ELF-1 (cell line): ENCODE measurements around the gene AKR1E2.
"Not testable (repeated sequence)": the region's sequence is repeated elsewhere in the genome, so short reads cannot be mapped to it uniquely, and the experiment has no call there.

ENCODE experiments used
- DNase-seq: peaks from one replicate; pipeline ENCODE4 v3.0.0-alpha.2; 2016; ENCODE audit warnings: low read depth, low spot score

The AKR1E2 gene

DNA sequence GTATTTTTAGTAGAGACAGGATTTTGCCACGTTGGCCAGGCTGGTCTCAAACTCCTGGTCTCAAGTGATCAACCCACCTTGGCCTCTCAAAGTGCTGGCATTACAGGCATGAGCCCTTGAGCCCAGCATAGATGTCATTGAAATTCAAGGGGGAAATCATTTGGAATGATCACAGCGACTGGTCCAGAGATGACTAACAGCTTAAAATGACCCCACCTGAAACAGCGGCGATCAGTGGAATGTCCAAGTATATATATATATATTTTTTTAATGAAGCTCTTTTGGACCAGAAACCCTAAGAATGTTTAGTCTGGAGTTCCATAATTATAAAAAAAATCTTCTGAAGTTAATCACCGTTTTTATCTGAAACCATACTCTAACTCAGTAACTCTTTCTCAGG is 12.5 kb upstream of the AKR1E2 start:
- no peak for DNase-seq

- not testable (repeated sequence) for DNase-seq
These were observed 10.3 kb upstream of the AKR1E2 start for GRCh38 chr10:4815646-4816180.

DNA sequence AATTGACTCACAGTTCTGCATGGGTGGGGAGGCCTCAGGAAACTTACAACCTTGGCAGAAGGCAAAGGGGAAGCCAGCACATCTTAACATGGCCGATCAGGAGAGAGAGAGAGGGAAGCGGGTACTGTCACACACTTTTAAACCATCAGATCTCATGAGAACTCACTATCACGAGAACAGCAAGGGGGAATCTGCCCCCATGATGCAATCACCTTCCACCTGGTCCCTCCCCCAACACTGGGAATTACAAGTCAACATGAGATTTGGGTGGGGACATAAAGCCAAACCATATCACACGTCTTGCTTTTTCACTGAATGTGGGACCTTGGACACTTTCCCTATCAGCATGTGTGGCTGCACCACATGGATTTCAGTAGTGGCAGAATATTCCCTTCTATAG is 9.0 kb upstream of the AKR1E2 start:
- DNase-seq = no peak

DNA sequence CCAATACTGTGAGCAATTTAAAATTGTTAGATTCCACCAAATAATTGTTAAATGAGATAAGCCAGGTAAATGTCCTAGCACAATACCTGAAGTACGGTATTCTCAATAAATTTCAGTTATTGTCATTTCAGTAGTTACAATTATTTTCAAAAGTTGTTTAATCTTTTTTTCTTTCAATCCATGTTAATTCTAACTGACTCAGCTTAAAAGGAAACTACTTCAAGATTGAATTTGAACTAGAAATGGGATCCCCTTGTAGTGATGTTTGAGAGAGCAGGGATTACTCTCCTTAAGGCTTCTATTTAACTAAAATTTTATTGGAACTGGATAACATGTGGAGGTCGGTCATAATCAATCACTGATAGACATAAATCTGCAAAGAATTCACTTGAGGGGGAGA is 6.9 kb upstream of the AKR1E2 start:
- DNase-seq = no peak

DNA sequence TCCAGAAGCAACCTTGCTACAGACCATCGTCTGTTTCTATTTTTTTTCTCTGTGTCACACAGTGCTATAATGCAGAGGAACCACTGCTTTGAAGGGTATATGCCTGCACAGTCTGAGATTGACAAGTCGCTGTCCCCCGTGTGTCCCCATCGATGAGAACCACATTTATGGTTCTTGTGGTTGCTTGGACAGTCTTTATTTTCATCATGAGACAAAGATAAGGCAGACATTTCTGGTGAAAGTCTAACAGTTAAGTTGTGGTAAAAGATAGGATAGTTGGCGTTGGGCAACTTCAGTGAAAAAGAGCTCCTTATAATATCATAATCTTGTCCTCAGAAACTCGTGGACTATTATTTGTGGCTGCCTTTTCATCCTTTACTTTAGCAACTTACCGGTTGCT is 6.3 kb upstream of the AKR1E2 start:
- DNase-seq = no peak

GRCh38 chr10:4820804-4821401 is 5.1 kb upstream of the AKR1E2 start:
- DNase-seq = no peak

GRCh38 chr10:4822208-4822607 is 3.8 kb upstream of the AKR1E2 start:
- DNase-seq = no peak

GRCh38 chr10:4824791-4825310 is 1.2 kb upstream of the AKR1E2 start:
- no peak for DNase-seq

DNA sequence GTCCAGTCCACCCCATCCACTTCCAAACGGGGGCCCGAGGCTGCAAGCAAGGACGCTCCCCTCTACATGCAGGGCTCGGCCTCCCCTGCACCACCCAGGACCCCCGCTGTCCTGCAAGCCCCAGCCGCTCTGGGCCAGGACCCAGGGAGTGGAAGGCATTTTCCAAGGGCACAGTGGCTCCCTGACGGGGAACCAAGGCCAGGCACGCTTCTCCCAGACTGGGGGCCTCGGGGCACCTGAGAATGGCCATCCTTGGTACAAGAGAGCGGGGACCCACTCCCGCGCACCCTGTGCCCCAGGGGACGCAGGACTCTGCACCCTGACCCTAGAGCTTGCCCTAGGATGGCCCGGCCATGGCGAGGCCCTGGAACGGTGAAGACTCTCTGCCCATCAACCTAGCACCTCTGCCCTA is 545 bp upstream of the AKR1E2 start:
- DNase-seq = no peak

DNA sequence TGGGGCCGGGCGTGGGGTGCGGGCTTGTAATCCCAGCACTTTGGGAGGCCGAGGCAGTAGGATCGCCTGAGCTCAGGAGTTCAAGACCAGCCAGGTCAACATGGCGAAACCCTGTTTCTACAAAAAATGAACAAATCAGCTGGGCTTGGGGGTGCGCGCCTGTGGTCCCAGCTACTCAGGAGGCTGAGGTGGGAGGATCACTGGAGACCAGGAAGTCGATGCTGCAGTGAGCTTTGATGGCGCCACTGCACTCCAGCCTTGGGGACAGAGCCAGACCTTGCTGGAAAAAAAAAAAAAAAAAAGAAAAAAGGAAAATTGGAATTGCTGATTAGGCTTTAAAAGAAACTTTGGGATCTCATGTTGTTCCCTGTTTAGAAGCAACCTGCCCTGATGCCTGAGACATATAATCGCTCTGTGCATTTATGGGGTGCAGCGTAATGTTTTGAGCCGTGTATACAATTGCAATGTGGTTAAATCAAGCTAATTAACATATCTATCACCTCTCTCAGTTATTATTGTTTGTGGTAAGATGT is 851 bp downstream of the AKR1E2 start:
- no peak for DNase-seq

- DNase-seq = no peak
These were observed 2.0 kb downstream of the AKR1E2 start for GRCh38 chr10:4828005-4828404.

DNA sequence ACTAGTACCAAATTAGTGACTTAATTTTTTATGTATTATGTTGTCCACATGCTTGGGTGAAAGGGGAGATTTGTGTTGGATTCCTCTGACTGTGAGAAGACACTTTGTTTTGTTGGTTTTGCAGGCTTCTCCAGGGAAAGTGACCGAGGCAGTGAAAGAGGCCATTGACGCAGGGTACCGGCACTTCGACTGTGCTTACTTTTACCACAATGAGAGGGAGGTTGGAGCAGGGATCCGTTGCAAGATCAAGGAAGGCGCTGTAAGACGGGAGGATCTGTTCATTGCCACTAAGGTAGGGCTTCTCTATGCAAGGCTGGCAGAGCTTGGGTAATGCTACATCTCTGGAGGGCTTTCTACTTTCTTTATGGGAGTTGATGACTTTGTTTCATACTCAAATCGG is 4.5 kb downstream of the AKR1E2 start:
- DNase-seq = no peak

GRCh38 chr10:4831091-4831490 is 5.1 kb downstream of the AKR1E2 start:
- no peak for DNase-seq

- DNase-seq = no peak
These were observed 7.3 kb downstream of the AKR1E2 start for GRCh38 chr10:4833286-4833685.

- no peak for DNase-seq
These were observed 8.9 kb downstream of the AKR1E2 start for GRCh38 chr10:4834898-4835405.

DNA sequence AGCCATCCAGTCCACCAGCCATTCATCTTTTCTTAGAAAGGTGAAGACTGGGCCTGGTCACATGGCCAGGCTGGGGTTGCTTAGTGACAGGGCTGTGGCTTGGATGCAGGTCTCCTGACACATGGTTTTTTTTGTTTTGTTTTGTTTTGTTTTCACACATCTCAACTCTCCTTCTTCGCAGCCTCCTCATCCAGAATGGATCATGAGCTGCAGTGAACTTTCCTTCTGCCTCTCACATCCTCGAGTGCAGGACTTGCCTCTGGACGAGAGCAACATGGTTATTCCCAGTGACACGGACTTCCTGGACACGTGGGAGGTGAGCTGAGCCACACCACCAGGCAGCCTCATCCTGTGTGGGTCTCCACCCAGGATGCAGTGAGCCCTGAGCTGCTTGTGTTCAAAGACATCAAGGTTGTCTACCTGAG is 9.5 kb downstream of the AKR1E2 start:
- DNase-seq = no peak

DNA sequence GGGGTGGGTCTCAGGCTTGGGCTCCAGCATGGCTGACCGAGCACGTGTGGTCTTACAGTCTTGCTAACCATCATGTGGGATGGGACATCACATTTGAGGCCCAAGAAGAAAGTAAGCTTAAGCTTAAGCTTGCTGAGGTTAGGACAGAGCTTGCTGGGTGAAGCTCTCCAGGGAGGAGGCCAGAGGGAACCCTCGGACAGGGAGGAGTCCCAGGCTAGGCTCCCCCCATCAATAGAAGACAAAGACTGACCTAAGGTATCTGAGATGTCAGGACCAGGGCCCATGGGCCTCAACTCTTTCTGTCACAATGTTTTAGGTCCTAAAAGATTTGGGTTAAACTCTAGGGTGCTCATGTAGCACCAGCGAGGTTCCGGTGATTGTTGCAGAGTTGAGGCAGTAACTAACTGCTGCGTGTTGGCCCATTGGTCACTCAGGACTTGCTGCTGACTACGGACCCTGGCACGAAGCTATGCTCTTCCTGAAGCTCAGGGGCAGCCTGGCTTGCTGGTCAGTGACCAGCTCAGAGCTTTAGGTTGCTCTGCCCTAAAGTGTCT is 10.5 kb downstream of the AKR1E2 start:
- DNase-seq = no peak

DNA sequence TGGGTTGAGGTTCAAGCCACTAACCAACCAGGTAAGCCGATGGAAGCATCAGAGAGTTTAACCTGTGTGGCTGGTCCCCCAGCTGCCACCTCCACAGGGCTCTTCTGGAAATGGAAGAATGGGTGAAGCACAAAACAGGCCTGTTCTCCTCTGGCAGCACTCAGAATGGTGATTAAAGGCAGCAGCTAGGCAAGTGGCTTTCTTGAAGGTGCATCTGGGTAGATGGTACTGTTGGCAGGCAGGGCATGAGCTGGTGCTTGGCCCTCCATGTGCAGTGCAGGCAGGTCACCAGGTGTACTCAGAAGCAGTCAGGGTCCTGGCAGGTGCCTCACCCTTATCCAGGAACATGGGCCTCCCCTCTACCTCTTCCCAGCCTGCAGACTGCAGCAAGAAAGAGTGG is 11.5 kb downstream of the AKR1E2 start:
- DNase-seq = no peak

DNA sequence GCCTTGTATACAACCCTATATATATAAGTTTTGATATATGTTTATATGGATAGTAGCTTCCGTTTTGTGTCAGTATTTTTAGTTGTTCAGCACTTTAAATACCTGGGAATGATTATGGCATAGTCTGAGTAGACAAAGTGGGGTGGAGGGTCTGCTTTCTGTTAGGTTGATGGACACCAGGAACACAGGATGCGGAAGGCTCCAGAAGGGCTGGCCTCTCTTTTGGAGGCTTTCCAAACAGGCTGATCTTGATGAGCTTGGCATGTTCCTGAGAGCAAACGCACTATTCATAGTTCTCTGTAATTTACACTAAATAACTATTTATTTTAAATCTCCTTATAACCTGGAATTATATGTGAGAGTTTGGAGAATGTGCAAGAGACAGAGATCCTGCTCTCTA is 12.7 kb downstream of the AKR1E2 start:
- DNase-seq = no peak

- no peak for DNase-seq
These were observed 13.3 kb downstream of the AKR1E2 start for GRCh38 chr10:4839353-4839752.

- no peak for DNase-seq
These were observed 14.1 kb downstream of the AKR1E2 start for GRCh38 chr10:4840151-4840550.

DNA sequence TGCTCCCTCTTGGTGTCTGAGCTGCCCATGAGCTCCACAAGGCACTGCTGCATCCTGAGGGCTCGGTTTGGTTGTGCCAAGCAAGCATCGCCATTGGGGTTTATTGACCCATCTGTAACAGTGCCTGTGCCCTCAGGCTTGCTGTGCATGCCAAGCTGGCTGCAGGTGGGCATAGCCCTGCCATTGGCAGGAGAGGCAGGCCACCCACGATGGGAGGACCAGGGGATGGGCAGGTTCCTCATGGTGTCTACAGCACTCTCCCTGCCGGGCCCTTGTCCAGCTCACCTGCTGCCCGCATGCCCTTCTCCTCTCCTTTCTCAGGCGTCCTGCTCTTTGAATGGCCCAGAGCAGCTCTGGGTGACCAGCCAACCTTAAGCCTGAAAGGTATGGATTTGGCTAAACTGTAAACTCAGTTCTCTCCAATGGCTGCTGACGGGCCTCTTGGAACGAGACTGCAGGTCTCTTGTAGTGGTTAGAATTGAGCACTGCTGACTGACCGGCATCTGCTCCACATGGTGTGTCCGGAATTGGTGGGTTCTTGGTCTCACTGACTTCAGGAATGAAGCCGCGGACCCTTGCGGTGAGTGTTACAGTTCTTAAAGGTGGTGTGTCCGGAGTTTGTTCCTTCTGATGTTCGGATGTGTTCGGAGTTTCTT is 17.6 kb downstream of the AKR1E2 start:
- no peak for DNase-seq
